ENCODE measurements around the gene NBAS.

- TF ChIP-seq CTCF (conservative IDR thresholded peaks at IDR 0.05; ENCODE audit: low read length) (no peak), EZH2phosphoT487 (IDR thresholded peaks at IDR 0.05; ENCODE audit: borderline replicate concordance, low read depth, low read length) (no peak)
These were observed 192.0 kb downstream of the NBAS start for GRCh38 chr2:15369129-15369528.

All from OCI-LY7 (cell line).